Epithelial cell of esophagus (primary cell): ENCODE data around the gene PIP5K1B.

ENCODE experiments used
- DNase-seq: peaks from one replicate; pipeline ENCODE4 v3.0.0; 2010; ENCODE audit warnings: low read depth
- H3K4me3 ChIP-seq: 2 replicates; pipeline ENCODE4 v1.5.1; 2011; ENCODE audit warnings: mild to moderate bottlenecking, low read length, control low read depth
- CTCF ChIP-seq: IDR thresholded peaks from 2 replicates; pipeline ENCODE4 v1.5.1; 2011; ENCODE audit warnings: low read depth, mild to moderate bottlenecking, low read length, control low read depth, inconsistent platforms; ENCODE audit not compliant: insufficient read depth; ENCODE audit errors: missing control alignments

Gene PIP5K1B

GRCh38 chr9:68852941-68853340, 147.9 kb downstream of the PIP5K1B start:
- no peak for TF ChIP-seq CTCF
- DNase-seq: no peak
- H3K4me3 ChIP-seq: no peak overlapping the region

GRCh38 chr9:68859347-68859746, 154.3 kb downstream of the PIP5K1B start:
- no peak for TF ChIP-seq CTCF
- no peak overlapping the region for H3K4me3 ChIP-seq
- no peak for DNase-seq

- H3K4me3 ChIP-seq: no peak overlapping the region
- no peak for TF ChIP-seq CTCF
- DNase-seq: no peak
These were observed 155.4 kb downstream of the PIP5K1B start for GRCh38 chr9:68860419-68860818.

GRCh38 chr9:68861436-68861835, 156.4 kb downstream of the PIP5K1B start:
- H3K4me3 ChIP-seq: no peak overlapping the region
- DNase-seq: no peak
- no peak for TF ChIP-seq CTCF

GRCh38 chr9:68867066-68867465, 162.0 kb downstream of the PIP5K1B start:
- H3K4me3 ChIP-seq: no peak overlapping the region
- DNase-seq: no peak
- no peak for TF ChIP-seq CTCF

- DNase-seq: no peak
- TF ChIP-seq CTCF: no peak
- H3K4me3 ChIP-seq: no peak overlapping the region
These were observed 164.0 kb downstream of the PIP5K1B start for GRCh38 chr9:68869022-68869421.

- H3K4me3 ChIP-seq: no peak overlapping the region
- DNase-seq: no peak
- TF ChIP-seq CTCF: no peak
These were observed 165.0 kb downstream of the PIP5K1B start for GRCh38 chr9:68870086-68870485.
